Sigmoid colon (tissue), 7 donors: Measurements from ENCODE around the gene MLN. TPM values are rescaled to one million over a fixed set of nuclear protein-coding genes. Genes with fewer than 3 reads are reported as not detected.

ENCODE experiments used
- DNase-seq: peaks from one replicate; pipeline ENCODE4 v3.0.0-alpha.2; 2019
- H3K27ac ChIP-seq, 4 donors: fragments of 200-600 bp; sonication (generic); one replicate each; pipeline ENCODE4 v1.5.1; 2016 to 2019; ENCODE audit warnings: mild to moderate bottlenecking in 1 of 4
- H3K27me3 ChIP-seq, 3 donors: fragments of 200-600 bp; sonication (generic); one replicate each; pipeline ENCODE4 v1.5.1; 2019; ENCODE audit warnings: mild to moderate bottlenecking in 1 of 3
- H3K36me3 ChIP-seq, 4 donors: fragments of 200-600 bp; sonication (generic); one replicate each; pipeline ENCODE4 v1.5.1; 2016 to 2019
- H3K4me1 ChIP-seq, 4 donors: fragments of 200-600 bp; sonication (generic); one replicate each; pipeline ENCODE4 v1.5.1; 2017 to 2019
- H3K4me3 ChIP-seq, 4 donors: fragments of 200-600 bp; sonication (generic); one replicate each; pipeline ENCODE4 v1.5.1; 2017 to 2019; ENCODE audit warnings: mild to moderate bottlenecking in 2 of 4, moderate library complexity in 1 of 4
- H3K9me3 ChIP-seq, 4 donors: fragments of 200-600 bp in 3 of 4; sonication (generic) in 3 of 4; one replicate each; pipeline versions ENCODE4 v1.5.1 to v1.6.1; 2013 to 2019
- EP300 ChIP-seq, 4 donors: sonication (generic); formaldehyde crosslinking; IDR thresholded peaks; one replicate each; pipeline ENCODE4 v1.6.1; 2017; ENCODE audit warnings: antibody characterized with exemption in 4 of 4
- POLR2A ChIP-seq, 2 donors: fragments of 450-650 bp; IDR thresholded peaks; one replicate each; pipeline ENCODE4 v1.6.1; 2016; ENCODE audit warnings: antibody characterized with exemption in 2 of 2, mild to moderate bottlenecking in 2 of 2, moderate library complexity in 2 of 2
- POLR2AphosphoS5 ChIP-seq, 4 donors: sonication (generic); formaldehyde crosslinking; IDR thresholded peaks; one replicate each; pipeline ENCODE4 v1.6.1; 2017; ENCODE audit warnings: antibody characterized with exemption in 4 of 4
- WGBS, 2 donors: extraction: QIAGEN DNeasy Blood & Tissue Kit; methylation state at CpG; one replicate each; pipeline ENCODE4 v1.1.7; 2013; 5-methylcytosine and 5-hydroxymethylcytosine counted together
- intact Hi-C: fragments of 100-400 bp; cut with DNase I; formaldehyde crosslinking; loops from one replicate; pipeline ENCODE4 v1.15.1; 2023
- polyA plus RNA-seq, 3 donors: library from polyadenylated mRNA; stranded (reverse); fragments of 200-250 nt; gene quantifications; one replicate each; pipeline ENCODE4 v1.2.3, GENCODE V29; 2013
- total RNA-seq, 4 donors: library from RNA; depleted of rRNA; stranded (reverse); fragments of >200 nt; gene quantifications; one replicate each; pipeline ENCODE4 v1.1.0, GENCODE V29; 2016
- TF ChIP-seq, protein P1 (sequence below), 4 experiments: fragments of 450-650 bp in 3 of 4; fragments of 200-600 bp in 1 of 4; IDR thresholded peaks; one replicate each; pipeline ENCODE4 v1.5.1; 2016 to 2019; ENCODE audit warnings: antibody characterized with exemption in 4 of 4, mild to moderate bottlenecking in 3 of 4, moderate library complexity in 2 of 4
- donor health status: healthy with polysubstance abuse.
- donor health status: Bipolar disorder and iron deficiency.
- donor health status: healthy.

The MLN gene
- total and polyA plus RNA-seq, 7 donors = 0.48 TPM; not detected in 6

DNA sequence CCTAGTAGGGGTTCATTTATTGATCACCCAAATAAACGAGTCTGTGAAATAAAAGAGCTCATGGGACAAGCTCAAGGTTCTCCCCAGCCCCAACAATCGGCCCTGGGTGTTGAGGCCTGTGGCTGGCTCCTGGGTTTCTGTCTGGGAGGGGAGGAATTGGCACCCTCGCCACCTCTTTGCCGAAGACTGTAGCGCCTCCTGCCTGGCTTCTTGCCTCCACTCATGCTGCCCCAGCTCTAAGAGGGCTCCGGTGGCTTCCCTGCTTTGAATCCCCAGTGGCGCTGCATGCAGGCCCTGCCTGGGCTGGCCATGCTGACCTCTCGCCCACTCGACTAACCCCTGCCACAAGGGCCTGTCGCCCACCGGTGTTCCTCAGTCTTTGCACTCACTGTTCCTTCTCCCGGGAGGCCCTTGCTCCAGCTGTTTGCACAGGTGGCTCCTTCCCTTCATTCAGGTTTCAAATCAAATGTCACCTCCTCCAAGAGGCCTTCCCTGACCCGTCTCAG lies 5.4 kb downstream of the MLN start:
- 83 to 88% methylated on average over 13 of the region's 13 CpGs for WGBS, 2 donors
- Histone ChIP-seq H3K27me3 (peaks cover 0 to 40% (median 10%) of the 10 kb centered on the region in 3 donors), H3K36me3 (no peaks in the 10 kb centered on the region), H3K27ac (no peak overlapping the region), H3K9me3 (no peaks in the 10 kb centered on the region), H3K4me3 (no peak overlapping the region), H3K4me1 (peaks cover 0 to 6% (median 0%) of the 10 kb centered on the region in 4 donors)
- DNase-seq = no peak
- intact Hi-C loops = no loop called here
- no peak for TF ChIP-seq POLR2AphosphoS5 (IDR thresholded peaks at IDR 0.05)
- no peak for TF ChIP-seq POLR2A (IDR thresholded peaks at IDR 0.05)
- TF ChIP-seq, protein P1, sequence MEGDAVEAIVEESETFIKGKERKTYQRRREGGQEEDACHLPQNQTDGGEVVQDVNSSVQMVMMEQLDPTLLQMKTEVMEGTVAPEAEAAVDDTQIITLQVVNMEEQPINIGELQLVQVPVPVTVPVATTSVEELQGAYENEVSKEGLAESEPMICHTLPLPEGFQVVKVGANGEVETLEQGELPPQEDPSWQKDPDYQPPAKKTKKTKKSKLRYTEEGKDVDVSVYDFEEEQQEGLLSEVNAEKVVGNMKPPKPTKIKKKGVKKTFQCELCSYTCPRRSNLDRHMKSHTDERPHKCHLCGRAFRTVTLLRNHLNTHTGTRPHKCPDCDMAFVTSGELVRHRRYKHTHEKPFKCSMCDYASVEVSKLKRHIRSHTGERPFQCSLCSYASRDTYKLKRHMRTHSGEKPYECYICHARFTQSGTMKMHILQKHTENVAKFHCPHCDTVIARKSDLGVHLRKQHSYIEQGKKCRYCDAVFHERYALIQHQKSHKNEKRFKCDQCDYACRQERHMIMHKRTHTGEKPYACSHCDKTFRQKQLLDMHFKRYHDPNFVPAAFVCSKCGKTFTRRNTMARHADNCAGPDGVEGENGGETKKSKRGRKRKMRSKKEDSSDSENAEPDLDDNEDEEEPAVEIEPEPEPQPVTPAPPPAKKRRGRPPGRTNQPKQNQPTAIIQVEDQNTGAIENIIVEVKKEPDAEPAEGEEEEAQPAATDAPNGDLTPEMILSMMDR (IDR thresholded peaks at IDR 0.05) = no peak
- TF ChIP-seq EP300 (IDR thresholded peaks at IDR 0.05) = no peak

DNA sequence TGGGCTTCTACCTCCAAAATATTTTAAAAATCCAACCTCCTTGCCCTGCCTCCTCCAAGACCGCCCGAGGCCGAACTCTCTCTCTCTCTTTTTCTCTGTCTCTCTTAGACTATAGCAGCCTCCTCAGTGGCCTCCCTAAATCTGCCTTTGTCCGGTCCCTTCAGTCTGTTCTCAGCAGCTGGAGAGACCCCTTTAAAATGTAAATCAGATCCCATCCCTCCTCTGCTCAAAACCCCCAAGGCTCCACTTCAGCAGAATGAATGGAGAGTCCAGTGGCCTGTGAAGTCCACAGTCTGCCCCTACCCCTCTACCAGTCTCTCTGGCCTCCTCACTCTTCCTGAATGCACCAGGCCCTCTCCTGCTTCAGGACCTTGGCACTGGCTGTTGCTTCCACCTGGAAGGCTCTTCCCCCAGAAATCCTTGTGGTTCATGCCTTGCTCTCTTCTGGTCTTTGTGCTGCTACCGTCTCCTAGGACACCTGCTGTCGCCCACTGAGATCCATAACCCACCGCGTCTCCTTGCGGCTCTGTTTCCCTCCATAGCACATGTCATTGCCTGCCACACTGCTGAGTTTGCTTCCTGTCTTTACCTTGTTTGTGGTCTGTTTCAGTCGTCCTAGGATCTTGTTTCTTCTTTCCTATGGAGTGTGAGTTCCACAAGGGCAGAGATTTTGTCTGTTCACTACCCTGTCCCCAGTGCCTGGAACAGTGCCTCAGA lies 6.0 kb downstream of the MLN start:
- intact Hi-C loops = no loop called here
- Histone ChIP-seq H3K9me3 (no peaks in the 10 kb centered on the region), H3K36me3 (no peaks in the 10 kb centered on the region), H3K27ac (no peak overlapping the region), H3K4me1 (peaks cover 0 to 6% (median 0%) of the 10 kb centered on the region in 4 donors), H3K27me3 (peaks cover 0 to 45% (median 10%) of the 10 kb centered on the region in 3 donors), H3K4me3 (no peak overlapping the region)
- TF ChIP-seq, protein P1 (IDR thresholded peaks at IDR 0.05) = no peak
- TF ChIP-seq POLR2A (IDR thresholded peaks at IDR 0.05) (no peak), EP300 (IDR thresholded peaks at IDR 0.05) (no peak), POLR2AphosphoS5 (IDR thresholded peaks at IDR 0.05) (no peak)
- DNase-seq = no peak
- 63 to 86% methylated on average over 10 of the region's 10 CpGs for WGBS, 2 donors

DNA sequence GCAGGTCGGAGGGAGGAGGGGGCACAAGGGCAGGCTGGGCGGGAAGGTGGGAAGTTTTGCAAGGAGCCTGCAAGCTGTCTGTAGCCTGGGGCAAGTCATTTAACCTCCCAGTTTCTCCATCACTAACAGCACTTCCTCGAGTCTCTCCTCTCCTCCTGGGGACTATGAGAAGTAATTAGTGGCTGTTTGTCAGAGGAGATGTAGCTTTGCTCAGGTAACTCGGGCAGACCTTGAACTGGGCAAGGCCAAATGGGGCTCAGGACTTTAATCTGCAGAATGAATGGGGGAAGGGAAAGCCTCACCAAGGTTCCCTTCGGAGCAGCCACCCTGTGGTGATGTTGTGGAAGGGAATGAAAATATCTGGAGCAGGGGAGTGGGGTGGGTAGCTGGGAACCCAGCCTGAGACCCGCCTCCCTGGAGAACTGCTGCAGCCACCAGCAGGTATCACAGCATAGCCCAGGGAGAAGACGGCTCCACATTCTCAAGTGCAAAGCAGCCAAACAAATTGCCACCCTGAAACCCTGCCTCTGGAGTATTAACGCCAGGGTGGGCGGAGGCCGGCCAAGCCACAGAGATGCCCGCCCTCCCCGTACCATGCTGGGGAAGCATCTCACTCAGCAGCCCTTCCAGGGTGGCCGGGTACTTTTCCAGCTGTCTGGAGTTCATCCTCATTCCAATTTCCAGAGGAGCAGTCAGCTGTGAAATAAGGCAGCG lies 8.7 kb downstream of the MLN start:
- H3K4me3 ChIP-seq = no peak overlapping the region
- H3K36me3 ChIP-seq = no peaks in the 10 kb centered on the region
- no peaks in the 10 kb centered on the region for H3K4me1 ChIP-seq
- TF ChIP-seq POLR2A (IDR thresholded peaks at IDR 0.05) (no peak), EP300 (IDR thresholded peaks at IDR 0.05) (no peak), POLR2AphosphoS5 (IDR thresholded peaks at IDR 0.05) (no peak)
- TF ChIP-seq, protein P1 (IDR thresholded peaks at IDR 0.05) = no peak
- 47 to 49% methylated on average over 14 of the region's 14 CpGs for WGBS, 2 donors
- H3K9me3 ChIP-seq = no peaks in the 10 kb centered on the region
- intact Hi-C loops = no loop called here
- H3K27ac ChIP-seq = no peak overlapping the region
- H3K27me3 ChIP-seq = peaks cover 0 to 45% (median 10%) of the 10 kb centered on the region in 3 donors
- DNase-seq = no peak

DNA sequence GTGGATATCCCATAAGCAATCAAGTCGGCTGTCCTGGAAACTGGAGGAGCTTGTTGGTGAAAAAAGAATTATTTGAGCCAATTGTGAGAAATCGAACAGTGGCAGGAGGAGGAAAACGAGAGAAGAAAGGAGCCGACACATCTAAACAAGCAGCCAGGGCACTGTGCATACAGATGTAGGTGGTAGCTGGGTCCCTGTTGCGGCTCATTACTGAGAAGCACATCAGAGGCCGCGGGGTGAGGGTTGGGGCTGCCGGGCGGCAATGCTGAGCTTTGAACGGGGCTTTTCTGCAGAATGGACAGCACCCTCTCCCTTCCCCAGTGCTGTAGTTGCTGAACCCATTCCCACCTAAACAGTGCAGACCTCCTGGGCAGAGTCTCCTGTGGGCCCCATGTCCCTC lies 10.8 kb downstream of the MLN start:
- peaks cover 0 to 45% (median 10%) of the 10 kb centered on the region in 3 donors for H3K27me3 ChIP-seq
- no peaks in the 10 kb centered on the region for H3K36me3 ChIP-seq
- no peak overlapping the region for H3K4me3 ChIP-seq
- intact Hi-C loops = no loop called here
- TF ChIP-seq EP300 (IDR thresholded peaks at IDR 0.05) = no peak
- no peak for TF ChIP-seq POLR2AphosphoS5 (IDR thresholded peaks at IDR 0.05)
- TF ChIP-seq, protein P1 (IDR thresholded peaks at IDR 0.05) = no peak
- TF ChIP-seq POLR2A (IDR thresholded peaks at IDR 0.05) = no peak
- peaks cover 0 to 7% (median 3%) of the 10 kb centered on the region in 4 donors for H3K4me1 ChIP-seq
- no peak overlapping the region for H3K27ac ChIP-seq
- H3K9me3 ChIP-seq = no peaks in the 10 kb centered on the region
- 66 to 75% methylated on average over 10 of the region's 10 CpGs for WGBS, 2 donors
- DNase-seq = no peak
